T-helper 2 cell treated with Interferon-gamma antibody and Interleukin-4, amounts not matched to agents 5 μg/mL and 100 μg/mL, for 36 hours (primary cell): ENCODE data around the gene TUBGCP2.

Experiments
- DNase-seq: peaks from one replicate; pipeline ENCODE4 v3.0.0; 2021; ENCODE audit warnings: low spot score
- H3K27ac Mint-ChIP-seq: one replicate; pipeline ENCODE4 v1.8.0; 2021; ENCODE audit warnings: mild to moderate bottlenecking, mixed read lengths
- H3K27me3 Mint-ChIP-seq: one replicate; pipeline ENCODE4 v1.8.0; 2021; ENCODE audit warnings: low read depth, mixed read lengths
- H3K36me3 Mint-ChIP-seq: one replicate; pipeline ENCODE4 v1.8.0; 2021; ENCODE audit warnings: low read depth, mixed read lengths
- H3K4me1 Mint-ChIP-seq: one replicate; pipeline ENCODE4 v1.8.0; 2021; ENCODE audit warnings: low read depth, mixed read lengths
- H3K4me3 Mint-ChIP-seq: one replicate; pipeline ENCODE4 v1.8.0; 2022; ENCODE audit warnings: mild to moderate bottlenecking, moderate library complexity, mixed read lengths
- H3K9me3 Mint-ChIP-seq: one replicate; pipeline ENCODE4 v1.8.0; 2021; ENCODE audit warnings: mixed read lengths

Gene TUBGCP2

DNA sequence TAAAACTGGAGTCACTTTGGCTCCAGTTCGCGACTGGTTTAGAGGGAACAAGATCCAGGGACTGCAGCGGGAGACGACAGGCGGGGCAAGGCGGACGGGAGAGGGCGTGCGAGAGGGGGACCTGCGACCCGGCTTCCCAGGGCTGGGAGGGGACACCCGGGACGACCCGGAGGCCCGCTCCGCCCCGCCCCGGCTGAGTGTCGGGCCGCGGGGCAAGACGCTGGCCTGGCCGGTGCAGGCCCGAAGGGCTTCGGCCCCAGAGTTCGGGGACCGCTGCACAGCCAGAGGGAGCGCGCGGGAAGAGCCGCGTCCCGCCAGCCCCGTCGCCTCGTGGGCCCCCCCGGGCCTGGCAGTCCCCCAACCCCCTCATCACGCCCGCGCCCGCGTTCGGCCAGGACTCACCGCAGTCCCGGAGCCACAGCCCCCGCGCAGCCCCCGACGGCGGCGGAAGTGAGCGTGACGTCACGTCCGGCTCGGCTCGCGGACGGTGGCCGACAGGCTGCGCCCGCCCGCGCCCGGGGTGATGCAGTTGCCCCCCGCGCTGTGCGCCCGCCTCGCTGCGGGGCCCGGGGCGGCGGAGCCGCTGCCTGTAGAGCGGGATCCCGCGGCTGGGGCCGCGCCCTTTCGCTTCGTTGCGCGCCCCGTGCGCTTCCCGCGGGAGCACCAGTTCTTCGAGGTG is at the start of gene TUBGCP2, which contains the start of gene ZNF511:
TSS of gene TUBGCP2 (minus strand) at position 452 of the 679 bp plus-strand sequence. CDS start 5,931 bp downstream, outside the sequence.
TSS of gene ZNF511 (plus strand) at position 494 of the 679 bp plus-strand sequence. CDS start at position 524, 30 bp downstream.
- peaks cover 2% of the 10 kb centered on the region for H3K27me3 Mint-ChIP-seq
- peaks cover 15% of the 10 kb centered on the region for H3K4me1 Mint-ChIP-seq
- H3K9me3 Mint-ChIP-seq = no peaks in the 10 kb centered on the region
- H3K4me3 Mint-ChIP-seq = peak within 1 kb of the TSS; percentile 98
- peak within 1 kb of the TSS; percentile 99 for H3K27ac Mint-ChIP-seq
- peaks cover 21% of the 10 kb centered on the region for H3K36me3 Mint-ChIP-seq
- DNase-seq = peak; percentile 91

DNA sequence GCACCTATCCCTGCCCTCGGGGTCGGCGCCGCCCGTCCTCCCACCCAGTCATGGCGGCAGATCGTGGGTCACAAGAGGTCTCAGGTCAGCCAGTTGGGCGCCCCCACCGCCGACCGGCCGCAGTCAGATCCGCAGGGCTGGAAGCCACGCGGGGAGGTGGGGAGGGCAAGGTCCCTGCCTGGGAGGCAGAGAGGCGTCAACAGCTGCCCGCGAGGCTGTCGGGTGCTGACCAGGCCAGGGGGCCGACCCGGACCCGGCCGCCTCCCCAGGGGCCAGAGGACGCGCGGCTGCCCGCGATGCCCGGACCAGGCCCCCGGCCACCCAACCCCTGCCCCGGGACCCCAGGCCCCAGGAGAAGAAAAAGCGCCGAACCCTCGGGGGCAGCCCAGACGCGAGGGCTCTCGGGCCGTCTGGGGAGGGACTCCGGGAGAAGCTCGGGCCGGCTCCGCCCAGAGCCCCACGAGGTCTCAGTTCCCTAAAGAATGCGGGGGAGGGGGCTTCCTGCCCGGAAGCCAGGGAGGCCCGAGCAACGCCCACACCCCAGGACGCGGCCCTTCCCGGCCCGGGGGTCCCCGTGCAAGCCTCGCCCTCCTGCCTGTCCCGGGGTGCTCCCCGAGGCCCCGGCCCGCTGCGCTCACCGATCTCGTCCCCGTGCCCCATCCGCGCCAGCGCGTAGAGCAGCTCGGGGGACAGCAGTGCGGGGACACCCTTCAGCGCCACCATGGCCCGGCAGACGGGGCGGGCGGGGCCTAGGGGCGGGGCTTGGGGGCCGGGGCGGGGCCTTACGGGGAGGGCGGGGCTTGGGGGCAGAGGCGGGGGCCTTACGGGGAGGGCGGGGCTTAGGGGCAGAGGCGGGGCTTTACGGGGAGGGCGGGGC is 48.9 kb upstream of the TUBGCP2 start, which contains the start of gene FUOM:
TSS of gene FUOM (minus strand) at position 735 of the 877 bp plus-strand sequence. CDS start at position 723, 12 bp downstream.
- no peak within 1 kb of the TSS for H3K27ac Mint-ChIP-seq
- peak; percentile 85 for DNase-seq
- H3K36me3 Mint-ChIP-seq = peaks cover 5% of the 10 kb centered on the region
- no peaks in the 10 kb centered on the region for H3K9me3 Mint-ChIP-seq
- H3K4me3 Mint-ChIP-seq = peak within 1 kb of the TSS; percentile 70
- no peaks in the 10 kb centered on the region for H3K27me3 Mint-ChIP-seq
- peaks cover 4% of the 10 kb centered on the region for H3K4me1 Mint-ChIP-seq

- H3K27ac Mint-ChIP-seq = no peak overlapping the region
- H3K27me3 Mint-ChIP-seq = no peaks in the 10 kb centered on the region
- H3K4me1 Mint-ChIP-seq = peaks cover 2% of the 10 kb centered on the region
- no peak for DNase-seq
- peak overlapping the region; percentile 70 for H3K4me3 Mint-ChIP-seq
- H3K36me3 Mint-ChIP-seq = peaks cover under 1% of the 10 kb centered on the region
- H3K9me3 Mint-ChIP-seq = no peaks in the 10 kb centered on the region
These were observed 48.0 kb upstream of the TUBGCP2 start for GRCh38 chr10:133356549-133357284.

- Mint-ChIP-seq H3K4me3 (peak overlapping the region; percentile 59), H3K4me1 (peaks cover 2% of the 10 kb centered on the region), H3K36me3 (no peaks in the 10 kb centered on the region), H3K27me3 (no peaks in the 10 kb centered on the region), H3K27ac (peak overlapping the region; percentile 26), H3K9me3 (no peaks in the 10 kb centered on the region)
- no peak for DNase-seq
These were observed 47.3 kb upstream of the TUBGCP2 start for GRCh38 chr10:133355991-133356390.

- Mint-ChIP-seq H3K9me3 (no peaks in the 10 kb centered on the region), H3K27me3 (no peaks in the 10 kb centered on the region), H3K4me1 (peaks cover 2% of the 10 kb centered on the region), H3K36me3 (no peaks in the 10 kb centered on the region), H3K27ac (no peak overlapping the region), H3K4me3 (no peak overlapping the region)
- no peak for DNase-seq
These were observed 46.6 kb upstream of the TUBGCP2 start for GRCh38 chr10:133355266-133355665.

DNA sequence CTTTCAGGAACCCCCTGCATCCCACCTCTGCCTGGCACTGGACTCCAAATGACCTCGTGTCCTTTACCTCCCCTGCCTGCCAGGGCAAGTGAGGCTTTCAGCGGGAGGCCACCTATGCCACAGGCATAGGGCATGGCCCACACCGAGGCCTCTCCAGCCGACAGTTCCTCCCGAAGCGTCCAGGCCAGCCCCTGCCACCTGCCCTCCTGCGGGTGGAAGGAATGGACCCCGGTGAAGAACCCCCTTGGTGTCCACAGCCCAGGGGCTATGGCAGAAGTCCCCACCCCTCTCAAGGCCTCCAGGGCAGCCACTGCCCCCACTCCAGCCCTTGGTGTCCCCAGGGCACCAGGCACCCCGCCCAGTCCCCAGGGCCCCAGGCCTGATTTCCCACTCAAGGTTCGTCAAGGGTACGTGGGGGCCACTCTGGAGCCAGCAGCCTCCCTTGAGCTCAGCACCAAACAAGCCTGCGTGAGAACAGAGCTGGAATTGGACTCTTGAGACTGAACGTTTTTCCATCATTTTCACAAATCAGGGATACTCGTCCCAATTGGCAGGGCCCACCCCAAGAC is 46.1 kb upstream of the TUBGCP2 start:
- no peak for DNase-seq
- Mint-ChIP-seq H3K36me3 (no peaks in the 10 kb centered on the region), H3K4me1 (no peaks in the 10 kb centered on the region)

DNA sequence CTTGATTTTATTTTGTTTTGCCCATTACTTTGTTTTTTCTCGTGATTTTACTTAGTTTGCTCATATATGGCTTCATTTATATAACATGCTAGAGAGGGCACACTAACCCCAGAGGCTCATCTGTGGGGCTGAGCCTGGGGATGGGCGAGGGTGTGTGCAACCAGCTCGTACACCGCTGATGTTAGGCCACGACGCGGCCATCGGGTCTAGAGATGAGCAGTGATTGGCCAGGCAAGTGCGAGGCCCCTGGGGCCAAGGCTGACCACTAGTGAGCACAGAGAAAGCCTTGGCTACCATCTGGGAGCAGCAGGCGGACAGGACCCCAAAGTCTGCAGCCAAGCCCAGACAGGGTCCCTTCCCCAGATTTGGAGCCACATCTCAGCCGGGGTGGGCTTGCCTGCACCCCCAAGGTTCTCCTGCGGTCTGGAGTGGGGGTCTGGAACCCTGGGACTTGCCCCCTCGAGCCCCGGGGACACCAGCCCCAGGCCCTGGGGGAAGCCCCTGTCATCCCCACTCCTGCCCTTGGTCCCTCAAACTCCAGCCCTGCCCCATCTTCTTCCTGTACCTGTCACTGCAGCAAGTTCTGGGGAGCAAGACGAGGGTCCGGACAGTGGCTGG is 45.4 kb upstream of the TUBGCP2 start:
- Mint-ChIP-seq H3K4me3 (no peak overlapping the region), H3K36me3 (no peaks in the 10 kb centered on the region), H3K4me1 (no peaks in the 10 kb centered on the region), H3K27me3 (no peaks in the 10 kb centered on the region), H3K27ac (no peak overlapping the region), H3K9me3 (no peaks in the 10 kb centered on the region)
- no peak for DNase-seq

More for the DNA sequence above, 46.1 kb upstream of the TUBGCP2 start:
- H3K27ac Mint-ChIP-seq = no peak overlapping the region
- H3K27me3 Mint-ChIP-seq = no peaks in the 10 kb centered on the region
- no peak overlapping the region for H3K4me3 Mint-ChIP-seq
- H3K9me3 Mint-ChIP-seq = no peaks in the 10 kb centered on the region

DNA sequence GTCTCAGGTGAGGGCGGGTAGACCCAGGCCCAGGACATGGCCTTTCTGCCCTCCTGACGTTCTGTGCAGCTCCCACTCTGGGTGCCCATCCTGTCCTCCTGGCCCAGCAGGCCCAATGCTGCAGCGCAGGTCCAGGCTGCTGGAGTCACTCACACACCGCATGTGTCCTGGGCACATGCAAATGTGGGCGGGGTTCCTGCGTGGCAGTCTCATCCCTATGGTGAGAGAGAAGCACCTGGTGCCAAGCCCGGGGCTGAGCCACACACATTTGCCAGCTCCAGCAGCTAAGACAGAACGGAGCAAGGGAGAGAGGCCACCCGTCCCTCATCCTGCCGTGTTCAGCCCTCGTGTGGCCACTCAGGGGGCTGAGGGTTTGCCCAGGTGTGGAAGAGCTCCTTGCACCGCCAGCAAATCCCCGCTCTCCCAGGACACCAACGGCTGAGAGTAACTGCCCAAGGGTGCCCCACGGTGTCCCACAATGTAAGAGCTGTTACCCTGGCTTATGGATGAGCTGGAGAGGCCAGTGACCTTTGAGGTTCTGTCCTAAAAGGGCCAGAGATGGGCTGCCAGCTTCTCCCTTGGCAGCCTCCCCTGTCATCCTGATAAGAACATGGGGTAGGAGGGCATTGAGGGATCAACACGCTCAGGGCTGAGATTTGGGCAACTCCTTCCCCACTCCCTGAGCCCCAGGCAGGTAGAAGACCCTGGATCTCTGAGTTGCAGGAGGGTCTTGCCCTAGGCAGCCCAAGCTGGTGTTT is 44.7 kb upstream of the TUBGCP2 start:
- H3K9me3 Mint-ChIP-seq = no peaks in the 10 kb centered on the region
- DNase-seq = no peak
- H3K27me3 Mint-ChIP-seq = no peaks in the 10 kb centered on the region
- no peak overlapping the region for H3K27ac Mint-ChIP-seq
- H3K4me1 Mint-ChIP-seq = no peaks in the 10 kb centered on the region
- no peaks in the 10 kb centered on the region for H3K36me3 Mint-ChIP-seq
- no peak overlapping the region for H3K4me3 Mint-ChIP-seq

- H3K36me3 Mint-ChIP-seq = no peaks in the 10 kb centered on the region
- no peak for DNase-seq
- no peaks in the 10 kb centered on the region for H3K4me1 Mint-ChIP-seq
- H3K4me3 Mint-ChIP-seq = no peak overlapping the region
- H3K27ac Mint-ChIP-seq = no peak overlapping the region
- H3K27me3 Mint-ChIP-seq = no peaks in the 10 kb centered on the region
- no peaks in the 10 kb centered on the region for H3K9me3 Mint-ChIP-seq
These were observed 43.0 kb upstream of the TUBGCP2 start for GRCh38 chr10:133351408-133352318.

DNA sequence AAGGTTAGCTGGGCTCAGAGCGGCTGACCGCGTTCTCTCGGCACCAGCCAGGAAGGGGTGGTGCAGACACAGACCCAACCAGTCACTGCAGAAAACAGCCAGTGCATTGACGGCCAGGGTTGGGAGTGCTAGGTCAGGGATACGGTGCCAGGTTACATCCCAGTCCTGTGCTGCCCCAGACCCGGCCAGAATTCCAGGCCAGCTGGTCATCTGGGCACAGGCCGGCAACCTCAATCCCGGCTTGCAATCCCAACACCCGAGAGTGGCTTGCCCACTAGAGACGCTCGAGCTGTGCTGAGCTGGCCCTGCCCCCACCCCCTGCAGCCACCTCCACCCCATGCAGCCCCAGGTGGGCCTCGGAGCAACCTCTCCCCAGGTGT is 42.3 kb upstream of the TUBGCP2 start:
- Mint-ChIP-seq H3K27ac (no peak overlapping the region), H3K4me1 (no peaks in the 10 kb centered on the region), H3K27me3 (no peaks in the 10 kb centered on the region), H3K36me3 (no peaks in the 10 kb centered on the region), H3K4me3 (no peak overlapping the region), H3K9me3 (no peaks in the 10 kb centered on the region)
- no peak for DNase-seq

DNA sequence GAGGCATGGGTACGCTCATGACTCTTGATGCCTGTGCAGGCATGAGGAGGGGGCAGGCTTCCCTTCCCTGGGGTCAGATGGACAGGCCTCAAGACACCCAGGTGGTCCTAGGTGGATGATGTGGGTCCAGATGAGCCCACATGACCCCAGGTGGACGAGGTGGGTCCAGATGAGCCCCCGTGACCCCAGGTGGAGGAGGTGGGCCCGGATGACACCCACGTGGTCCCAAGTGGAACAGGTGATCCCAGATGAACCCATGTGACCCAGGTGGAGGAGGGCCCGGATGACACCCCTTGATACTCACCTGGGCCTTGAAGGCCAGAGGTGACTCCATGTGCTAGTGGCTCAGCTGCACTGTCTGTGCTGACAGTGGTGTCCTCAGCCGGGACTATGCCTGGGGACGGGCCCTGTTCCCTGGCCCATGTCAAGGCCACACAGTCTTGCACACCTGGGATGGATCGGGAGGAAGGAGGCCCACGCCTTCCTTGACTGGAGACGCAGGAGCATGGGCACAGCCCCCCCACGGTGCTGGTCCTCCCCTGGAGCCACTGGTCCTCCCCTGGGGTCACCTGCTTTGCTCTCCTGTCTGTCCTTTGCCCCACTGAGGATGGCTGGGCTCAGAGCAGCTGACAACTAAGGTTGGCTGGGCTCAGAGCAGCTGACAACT is 41.7 kb upstream of the TUBGCP2 start:
- H3K9me3 Mint-ChIP-seq = no peaks in the 10 kb centered on the region
- no peak overlapping the region for H3K4me3 Mint-ChIP-seq
- no peak overlapping the region for H3K27ac Mint-ChIP-seq
- no peaks in the 10 kb centered on the region for H3K27me3 Mint-ChIP-seq
- no peaks in the 10 kb centered on the region for H3K36me3 Mint-ChIP-seq
- DNase-seq = no peak
- H3K4me1 Mint-ChIP-seq = no peaks in the 10 kb centered on the region
